ENCODE measurements around the gene RAD51B. TPM values are rescaled to one million over a fixed set of nuclear protein-coding genes. Genes with fewer than 3 reads are reported as not detected.

RAD51B gene
- total RNA-seq, 1 experiment from 2014 or later: 20.0 TPM

- ChIA-PET POLR2A (no interaction called here), CTCF (no interaction called here)
- intact Hi-C loops (cut with micrococcal nuclease): no loop called here
Observed at GRCh38 chr14:68667313-68667791, 847.8 kb downstream of the RAD51B start.

More at GRCh38 chr14:68667313-68667791, 847.8 kb downstream of the RAD51B start:
- no peaks in the 10 kb centered on the region for H3K79me2 ChIP-seq (ENCODE audit: insufficient read depth, low read length)
- no peak overlapping the region for H3K27ac ChIP-seq (ENCODE audit: low read depth, low read length)
- RAD21 ChIA-PET (ENCODE audit: low non-redundant PET in 1 of 2, low total read pairs in 2 of 2, uncharacterized antibody in 2 of 2, unreplicated experiment in 2 of 2): no interaction called here
- peaks cover 16 to 34% of the 10 kb centered on the region in 2 experiments; a peak in 2 of 4 replicates for H3K4me1 ChIP-seq (ENCODE audit: control insufficient read depth in 1 of 2, insufficient read depth in 2 of 2, low read length in 2 of 2)
- H2AFZ ChIP-seq (ENCODE audit: low read depth, low read length, poor library complexity, severe bottlenecking): no peak overlapping the region
- ATAC-seq (no peak), DNase-seq (ENCODE audit: low read depth, low spot score) (no peak)
- H3K9me3 ChIP-seq (ENCODE audit: control insufficient read depth in 1 of 2, insufficient read depth in 1 of 2, low read depth in 1 of 2, low read length in 2 of 2): no peaks in the 10 kb centered on the region; a peak in 1 of 4 replicates
- no peaks in the 10 kb centered on the region for H4K20me1 ChIP-seq (ENCODE audit: insufficient read depth)
- no peak for TF ChIP-seq CBX3 (IDR thresholded peaks at IDR 0.05; ENCODE audit: low read depth)
- no peak for TF ChIP-seq JUND (IDR thresholded peaks at IDR 0.05)
- TF ChIP-seq ZFX (IDR thresholded peaks at IDR 0.05): no peak
- TF ChIP-seq SRF (IDR thresholded peaks at IDR 0.05; ENCODE audit: low read depth): no peak
- TF ChIP-seq, protein P1, sequence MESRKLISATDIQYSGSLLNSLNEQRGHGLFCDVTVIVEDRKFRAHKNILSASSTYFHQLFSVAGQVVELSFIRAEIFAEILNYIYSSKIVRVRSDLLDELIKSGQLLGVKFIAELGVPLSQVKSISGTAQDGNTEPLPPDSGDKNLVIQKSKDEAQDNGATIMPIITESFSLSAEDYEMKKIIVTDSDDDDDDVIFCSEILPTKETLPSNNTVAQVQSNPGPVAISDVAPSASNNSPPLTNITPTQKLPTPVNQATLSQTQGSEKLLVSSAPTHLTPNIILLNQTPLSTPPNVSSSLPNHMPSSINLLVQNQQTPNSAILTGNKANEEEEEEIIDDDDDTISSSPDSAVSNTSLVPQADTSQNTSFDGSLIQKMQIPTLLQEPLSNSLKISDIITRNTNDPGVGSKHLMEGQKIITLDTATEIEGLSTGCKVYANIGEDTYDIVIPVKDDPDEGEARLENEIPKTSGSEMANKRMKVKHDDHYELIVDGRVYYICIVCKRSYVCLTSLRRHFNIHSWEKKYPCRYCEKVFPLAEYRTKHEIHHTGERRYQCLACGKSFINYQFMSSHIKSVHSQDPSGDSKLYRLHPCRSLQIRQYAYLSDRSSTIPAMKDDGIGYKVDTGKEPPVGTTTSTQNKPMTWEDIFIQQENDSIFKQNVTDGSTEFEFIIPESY (IDR thresholded peaks at IDR 0.05; ENCODE audit: extremely low read depth, insufficient replicate concordance, low read length): no peak
- TF ChIP-seq, protein P2, sequence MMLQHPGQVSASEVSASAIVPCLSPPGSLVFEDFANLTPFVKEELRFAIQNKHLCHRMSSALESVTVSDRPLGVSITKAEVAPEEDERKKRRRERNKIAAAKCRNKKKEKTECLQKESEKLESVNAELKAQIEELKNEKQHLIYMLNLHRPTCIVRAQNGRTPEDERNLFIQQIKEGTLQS (IDR thresholded peaks at IDR 0.05): no peak
- TF ChIP-seq FOSL1 (IDR thresholded peaks at IDR 0.05; ENCODE audit: low read depth): no peak
- no peak for TF ChIP-seq SIN3A (IDR thresholded peaks at IDR 0.05; ENCODE audit: low read depth)
- TF ChIP-seq, protein P3, sequence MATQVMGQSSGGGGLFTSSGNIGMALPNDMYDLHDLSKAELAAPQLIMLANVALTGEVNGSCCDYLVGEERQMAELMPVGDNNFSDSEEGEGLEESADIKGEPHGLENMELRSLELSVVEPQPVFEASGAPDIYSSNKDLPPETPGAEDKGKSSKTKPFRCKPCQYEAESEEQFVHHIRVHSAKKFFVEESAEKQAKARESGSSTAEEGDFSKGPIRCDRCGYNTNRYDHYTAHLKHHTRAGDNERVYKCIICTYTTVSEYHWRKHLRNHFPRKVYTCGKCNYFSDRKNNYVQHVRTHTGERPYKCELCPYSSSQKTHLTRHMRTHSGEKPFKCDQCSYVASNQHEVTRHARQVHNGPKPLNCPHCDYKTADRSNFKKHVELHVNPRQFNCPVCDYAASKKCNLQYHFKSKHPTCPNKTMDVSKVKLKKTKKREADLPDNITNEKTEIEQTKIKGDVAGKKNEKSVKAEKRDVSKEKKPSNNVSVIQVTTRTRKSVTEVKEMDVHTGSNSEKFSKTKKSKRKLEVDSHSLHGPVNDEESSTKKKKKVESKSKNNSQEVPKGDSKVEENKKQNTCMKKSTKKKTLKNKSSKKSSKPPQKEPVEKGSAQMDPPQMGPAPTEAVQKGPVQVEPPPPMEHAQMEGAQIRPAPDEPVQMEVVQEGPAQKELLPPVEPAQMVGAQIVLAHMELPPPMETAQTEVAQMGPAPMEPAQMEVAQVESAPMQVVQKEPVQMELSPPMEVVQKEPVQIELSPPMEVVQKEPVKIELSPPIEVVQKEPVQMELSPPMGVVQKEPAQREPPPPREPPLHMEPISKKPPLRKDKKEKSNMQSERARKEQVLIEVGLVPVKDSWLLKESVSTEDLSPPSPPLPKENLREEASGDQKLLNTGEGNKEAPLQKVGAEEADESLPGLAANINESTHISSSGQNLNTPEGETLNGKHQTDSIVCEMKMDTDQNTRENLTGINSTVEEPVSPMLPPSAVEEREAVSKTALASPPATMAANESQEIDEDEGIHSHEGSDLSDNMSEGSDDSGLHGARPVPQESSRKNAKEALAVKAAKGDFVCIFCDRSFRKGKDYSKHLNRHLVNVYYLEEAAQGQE (IDR thresholded peaks at IDR 0.05; ENCODE audit: low read depth): no peak
- no peak for TF ChIP-seq EZH2 (IDR thresholded peaks at IDR 0.05)
- TF ChIP-seq SP1 (IDR thresholded peaks at IDR 0.05; ENCODE audit: low read depth): no peak
- no peak for TF ChIP-seq YY1 (IDR thresholded peaks at IDR 0.05; ENCODE audit: extremely low read depth, insufficient replicate concordance, low read depth, low read length)
- TF ChIP-seq TCF7L2 (IDR thresholded peaks at IDR 0.05; ENCODE audit: borderline replicate concordance, extremely low read depth, insufficient read depth, insufficient read length): no peak
- no peak for TF ChIP-seq EGR1 (IDR thresholded peaks at IDR 0.05; ENCODE audit: low read depth)
- TF ChIP-seq, protein P4, sequence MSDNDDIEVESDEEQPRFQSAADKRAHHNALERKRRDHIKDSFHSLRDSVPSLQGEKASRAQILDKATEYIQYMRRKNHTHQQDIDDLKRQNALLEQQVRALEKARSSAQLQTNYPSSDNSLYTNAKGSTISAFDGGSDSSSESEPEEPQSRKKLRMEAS (IDR thresholded peaks at IDR 0.05): no peak
- TF ChIP-seq ZNF274 (IDR thresholded peaks at IDR 0.05; ENCODE audit: low read depth, low read length): no peak
- TF ChIP-seq ELF1 (IDR thresholded peaks at IDR 0.05; ENCODE audit: borderline replicate concordance, low read depth): no peak
- no peak for TF ChIP-seq CEBPB (IDR thresholded peaks at IDR 0.05; ENCODE audit: low read depth)
- no peak for TF ChIP-seq EZH2phosphoT487 (IDR thresholded peaks at IDR 0.05; ENCODE audit: borderline replicate concordance)
- no peak overlapping the region for H3K4me2 ChIP-seq (ENCODE audit: low read length)
- H3K9me2 ChIP-seq (ENCODE audit: insufficient read depth): no peaks in the 10 kb centered on the region
- H3K4me3 ChIP-seq (replicated peaks in 1 of 2; ENCODE audit: low read depth in 1 of 2, low read length in 2 of 2): no peak overlapping the region
- H3K36me3 ChIP-seq (ENCODE audit: control insufficient read depth in 1 of 2, insufficient read depth in 2 of 2, low read length in 2 of 2): no peaks in the 10 kb centered on the region
- BruUV-seq (replicated peaks): no TSS peak
- no peak overlapping the region for H3K9ac ChIP-seq (ENCODE audit: low read length)
- H3K27me3 ChIP-seq (ENCODE audit: insufficient read depth, low read length): no peaks in the 10 kb centered on the region

All from HCT116 (cell line).